Measurements from ENCODE around the gene KCNQ1.

Gene KCNQ1

GRCh38 chr11:2807801-2808241 lies 363.0 kb downstream of the KCNQ1 start:
- in situ Hi-C loops (cut with MboI; ENCODE audit: low sequenced_read_pairs): no loop called here

- in situ Hi-C loops (cut with MboI; ENCODE audit: low sequenced_read_pairs): no loop called here
Measured at GRCh38 chr11:2808850-2809846, 364.3 kb downstream of the KCNQ1 start.

DNA sequence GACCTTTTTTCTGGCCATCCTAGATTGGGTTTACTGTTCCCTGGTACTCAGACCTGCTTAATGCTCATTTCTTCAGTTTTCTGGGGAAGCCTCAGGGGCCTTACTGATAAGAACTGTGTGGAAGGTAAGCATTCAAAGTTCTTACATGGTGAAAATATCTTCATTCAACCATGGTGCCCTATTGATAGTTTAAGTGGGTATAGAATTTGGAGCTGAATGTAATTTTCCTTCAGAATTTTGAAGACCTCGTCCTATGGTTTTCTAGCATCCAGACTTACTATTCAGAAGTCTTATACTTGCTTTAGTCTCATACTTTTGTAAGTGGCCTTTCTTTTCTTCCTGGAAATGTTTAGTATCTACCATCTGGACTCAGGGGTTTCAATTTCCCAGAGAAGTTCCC lies 365.0 kb downstream of the KCNQ1 start:
- in situ Hi-C loops (cut with MboI; ENCODE audit: low sequenced_read_pairs): no loop called here

GRCh38 chr11:2810411-2811205 lies 365.8 kb downstream of the KCNQ1 start:
- in situ Hi-C loops (cut with MboI; ENCODE audit: low sequenced_read_pairs): no loop called here

DNA sequence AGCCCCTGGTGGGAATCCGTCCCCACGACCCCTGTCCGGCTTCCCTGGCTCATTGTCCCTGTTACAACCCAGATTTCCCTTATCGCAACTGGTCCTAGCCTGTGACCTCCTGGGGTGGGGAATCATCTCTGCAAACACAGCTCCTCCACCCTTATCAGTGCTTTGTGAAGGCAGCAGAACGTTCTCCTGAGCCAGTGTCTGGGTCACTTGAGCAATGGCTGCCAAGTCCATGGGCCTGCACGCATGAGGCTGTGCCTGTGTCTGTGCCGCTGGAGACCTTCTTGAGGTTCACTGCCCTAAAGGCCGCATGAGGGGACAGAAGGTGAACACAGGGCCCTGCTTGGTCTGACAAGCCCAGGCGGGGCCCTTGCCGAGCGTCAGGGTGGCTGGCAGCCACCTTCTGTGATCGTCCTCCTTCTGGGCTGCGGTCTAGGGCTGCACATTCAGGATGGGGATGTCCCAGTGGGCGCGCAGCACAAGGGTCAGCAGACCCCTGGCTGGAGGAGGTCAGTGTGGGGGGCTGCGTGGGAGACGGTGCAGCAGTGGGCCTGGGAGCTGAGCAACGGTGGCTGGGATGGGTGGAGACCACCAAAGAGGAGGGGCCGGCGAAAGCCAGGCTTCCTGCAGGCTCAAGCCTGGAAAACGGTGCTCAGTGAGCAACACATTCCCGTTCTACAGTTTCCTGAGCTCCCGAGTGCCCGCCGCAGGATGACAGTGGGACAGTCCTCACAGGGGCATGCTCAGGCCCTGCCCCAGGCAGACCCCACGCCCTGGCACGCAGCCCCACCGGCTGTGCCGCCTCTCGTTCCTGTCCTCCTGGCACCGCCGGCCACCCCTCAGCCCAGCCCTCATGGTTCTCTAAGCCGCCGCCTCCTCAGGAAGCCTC lies 366.6 kb downstream of the KCNQ1 start:
- in situ Hi-C loops (cut with MboI; ENCODE audit: low sequenced_read_pairs): no loop called here

DNA sequence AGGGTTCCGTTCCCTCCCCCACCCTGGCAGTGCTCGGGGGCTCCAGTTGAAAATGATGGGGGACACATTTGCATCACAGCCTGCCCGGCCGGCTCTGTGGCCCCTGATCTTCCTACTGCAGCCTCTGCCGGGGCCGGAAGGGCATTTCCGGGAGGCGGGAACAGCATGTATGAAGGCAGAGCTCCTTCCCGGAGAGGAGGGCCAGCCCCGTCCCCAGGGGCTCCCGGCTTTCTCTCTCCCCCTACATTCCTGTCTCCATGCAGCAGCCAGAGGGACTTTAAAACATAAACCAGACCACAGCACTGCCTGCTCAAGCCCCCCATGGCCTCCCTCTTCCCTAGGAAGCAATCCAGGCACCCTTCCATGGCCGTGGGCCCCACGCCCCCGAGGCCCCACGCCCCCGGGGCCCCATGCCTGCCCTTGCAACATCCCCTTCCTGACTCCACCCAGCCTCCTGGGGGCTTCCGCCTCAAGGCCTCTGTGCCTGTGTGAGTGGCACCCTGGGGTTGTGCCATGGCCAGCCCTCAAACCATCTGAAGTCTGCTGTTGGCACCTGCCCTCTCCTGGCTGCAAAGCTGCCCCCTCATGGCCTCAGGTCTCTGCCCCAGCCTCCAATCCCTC lies 367.7 kb downstream of the KCNQ1 start:
- in situ Hi-C loops (cut with MboI; ENCODE audit: low sequenced_read_pairs): no loop called here

GRCh38 chr11:2813141-2813908 lies 368.5 kb downstream of the KCNQ1 start:
- in situ Hi-C loops (cut with MboI; ENCODE audit: low sequenced_read_pairs): no loop called here

GRCh38 chr11:2813968-2814367 lies 369.2 kb downstream of the KCNQ1 start:
- in situ Hi-C loops (cut with MboI; ENCODE audit: low sequenced_read_pairs): no loop called here

- in situ Hi-C loops (cut with MboI; ENCODE audit: low sequenced_read_pairs): no loop called here
Measured at GRCh38 chr11:2814751-2815150, 369.9 kb downstream of the KCNQ1 start.

DNA sequence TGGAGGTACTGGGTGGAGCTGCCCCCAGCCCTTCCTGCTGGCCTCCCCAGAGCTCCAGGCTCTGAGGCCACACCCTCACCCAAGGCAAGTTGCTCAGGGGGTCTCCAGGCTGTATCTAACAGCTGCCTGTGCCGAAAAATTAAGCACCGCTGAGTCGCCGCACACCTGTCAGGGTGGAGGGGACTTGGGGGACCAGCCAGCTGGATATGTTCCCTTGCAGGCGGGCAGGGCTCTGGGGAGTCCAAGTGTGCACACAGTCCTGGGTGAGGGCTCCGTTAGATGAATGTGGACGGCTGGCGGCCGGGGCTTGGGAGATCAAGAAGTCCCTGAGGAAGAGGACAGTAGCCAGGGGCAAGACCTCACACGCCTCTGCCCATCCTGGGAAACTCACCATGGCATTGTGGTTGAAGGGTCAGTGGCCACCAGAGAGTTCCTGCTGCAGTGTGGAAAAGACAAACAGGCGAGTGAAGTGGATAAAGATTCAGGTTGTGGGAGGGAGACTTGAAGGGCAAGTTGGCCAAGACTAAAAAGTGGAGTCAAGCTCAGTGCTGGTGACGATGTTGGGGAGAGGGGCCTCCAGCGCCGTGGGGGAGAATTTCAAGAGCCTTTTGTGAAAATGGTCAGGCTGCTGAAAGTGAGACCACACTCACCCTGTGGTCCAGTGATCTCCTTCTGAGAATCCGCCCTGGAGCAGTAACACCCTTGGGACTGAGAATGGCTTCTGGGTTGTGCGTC lies 371.1 kb downstream of the KCNQ1 start:
- in situ Hi-C loops (cut with MboI; ENCODE audit: low sequenced_read_pairs): no loop called here

DNA sequence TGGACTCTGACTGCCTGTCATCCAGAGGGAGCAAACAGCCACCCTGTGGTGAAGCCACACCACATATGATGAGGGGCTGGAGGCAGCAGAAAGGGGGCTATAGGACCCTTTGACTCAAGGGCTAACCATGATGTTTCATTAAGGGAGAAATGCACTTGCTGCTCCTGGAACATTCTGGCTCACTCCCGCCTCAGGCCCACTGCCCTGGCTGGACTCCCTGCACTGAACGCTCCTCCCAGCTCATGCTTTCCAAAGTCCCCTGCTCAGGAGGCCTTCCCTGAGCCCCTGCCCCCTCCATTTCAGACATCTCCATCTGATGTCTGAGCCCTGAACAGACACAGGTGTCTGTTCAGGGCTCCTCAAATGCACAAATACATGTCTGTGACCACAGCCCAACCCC lies 371.7 kb downstream of the KCNQ1 start:
- in situ Hi-C loops (cut with MboI; ENCODE audit: low sequenced_read_pairs): no loop called here

DNA sequence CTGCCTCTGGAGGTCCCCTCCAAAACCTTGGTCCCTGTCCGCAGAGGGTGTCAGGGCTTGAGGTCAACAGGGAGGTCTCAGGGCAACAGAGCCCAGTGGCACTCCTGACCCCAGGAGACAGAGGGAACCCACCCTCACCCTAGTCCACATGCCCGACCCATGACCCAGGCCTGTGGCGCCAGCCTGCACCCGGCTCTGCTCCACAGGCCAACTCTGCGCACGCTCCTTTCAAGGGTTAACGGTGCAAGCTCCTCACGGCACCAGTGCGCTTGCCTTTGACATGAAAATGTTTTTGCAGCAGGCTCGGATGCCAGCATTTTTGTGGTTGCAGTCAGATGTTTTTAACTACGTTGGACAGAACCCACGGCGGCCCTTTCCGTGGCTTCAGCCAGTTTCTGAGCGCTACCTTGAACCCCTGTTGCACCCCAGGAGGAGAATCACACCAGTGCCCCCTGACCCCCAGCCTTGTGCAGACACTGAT lies 372.2 kb downstream of the KCNQ1 start:
- in situ Hi-C loops (cut with MboI; ENCODE audit: low sequenced_read_pairs): no loop called here

GRCh38 chr11:2817431-2817830 lies 372.6 kb downstream of the KCNQ1 start:
- in situ Hi-C loops (cut with MboI; ENCODE audit: low sequenced_read_pairs): no loop called here

- in situ Hi-C loops (cut with MboI; ENCODE audit: low sequenced_read_pairs): no loop called here
Measured at GRCh38 chr11:2818021-2818420, 373.2 kb downstream of the KCNQ1 start.

DNA sequence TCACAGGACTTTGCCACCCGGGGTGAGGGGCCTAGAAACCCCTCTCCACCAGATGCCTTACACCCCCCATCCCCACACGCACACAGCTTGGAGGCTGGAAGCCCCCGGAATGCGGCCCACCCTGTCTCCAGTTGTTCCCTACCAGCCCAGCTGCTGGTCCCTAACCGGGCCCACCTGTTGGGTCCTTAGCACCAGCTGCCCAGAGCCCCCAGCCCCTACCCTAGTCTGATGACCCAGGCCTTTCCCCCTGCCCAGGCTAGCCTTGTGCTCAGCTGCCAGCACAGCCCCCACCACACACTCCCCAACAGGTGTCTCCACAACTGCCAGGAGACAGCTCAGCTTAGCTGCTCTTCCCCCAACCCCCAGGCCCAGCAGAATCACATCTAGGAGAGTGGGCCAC lies 373.7 kb downstream of the KCNQ1 start:
- in situ Hi-C loops (cut with MboI; ENCODE audit: low sequenced_read_pairs): no loop called here

GRCh38 chr11:2819316-2819715 lies 374.5 kb downstream of the KCNQ1 start:
- in situ Hi-C loops (cut with MboI; ENCODE audit: low sequenced_read_pairs): no loop called here

DNA sequence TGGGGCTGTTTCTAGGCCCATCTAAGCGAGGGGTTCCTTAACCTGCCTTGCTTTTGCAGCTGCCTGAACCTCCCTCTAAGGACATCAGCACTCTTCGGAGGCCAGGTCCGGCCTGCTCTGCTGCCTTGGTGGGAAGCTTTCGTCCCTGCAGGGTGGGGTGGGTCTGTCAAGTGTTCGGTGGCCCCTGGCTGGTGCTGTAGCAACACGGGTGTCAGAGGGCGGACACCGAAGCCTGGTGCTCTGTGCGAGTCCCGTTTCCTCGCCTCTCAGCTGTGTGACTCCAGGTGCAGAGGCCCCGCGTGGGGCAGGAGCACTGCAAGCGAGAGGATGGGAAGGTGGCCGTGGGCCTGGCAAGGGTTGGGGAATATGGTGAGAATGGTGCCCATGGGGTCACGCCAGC lies 376.2 kb downstream of the KCNQ1 start:
- in situ Hi-C loops (cut with MboI; ENCODE audit: low sequenced_read_pairs): no loop called here

GRCh38 chr11:2821891-2822290 lies 377.1 kb downstream of the KCNQ1 start:
- in situ Hi-C loops (cut with MboI; ENCODE audit: low sequenced_read_pairs): no loop called here

DNA sequence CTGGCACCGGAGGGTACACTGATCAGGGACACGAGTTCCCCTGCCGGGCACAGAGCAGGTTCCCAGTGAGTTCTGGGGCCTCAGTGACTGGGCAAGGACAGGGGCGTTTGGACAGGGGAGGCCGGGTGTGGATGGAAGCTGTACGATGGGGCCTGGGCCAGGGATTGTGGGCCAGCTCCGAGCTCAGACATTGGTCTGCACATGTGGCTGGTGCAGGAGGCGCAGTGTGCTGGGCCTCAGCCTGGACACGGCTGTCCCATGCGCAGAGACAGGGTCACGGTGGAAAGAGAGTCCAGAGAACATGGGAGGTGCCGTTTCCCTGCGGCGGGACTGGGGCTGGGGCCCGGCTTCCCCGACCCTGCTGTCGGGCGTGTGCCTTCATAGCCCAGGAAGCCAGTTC lies 380.0 kb downstream of the KCNQ1 start:
- in situ Hi-C loops (cut with MboI; ENCODE audit: low sequenced_read_pairs): no loop called here
